HG03469 (cell line): Measurements from ENCODE around the gene TOMT.

Source experiments
- ATAC-seq: cut with Tn5 transposase; IDR thresholded peaks from one replicate; pipeline ENCODE4 v1.9.1; 2021; ENCODE audit warnings: mild to moderate bottlenecking, moderate library complexity, moderate number of reproducible peaks; ENCODE audit not compliant: unreplicated experiment

TOMT gene

GRCh38 chr11:72085621-72086351, 19.9 kb upstream of the TOMT start:
- ATAC-seq: no peak

- no peak for ATAC-seq
These were observed 17.5 kb upstream of the TOMT start for GRCh38 chr11:72088076-72088808.

- ATAC-seq: no peak
These were observed 14.4 kb upstream of the TOMT start for GRCh38 chr11:72091292-72091691.

- no peak for ATAC-seq
These were observed 7.0 kb upstream of the TOMT start for GRCh38 chr11:72098741-72099140.

GRCh38 chr11:72100009-72100408, 5.7 kb upstream of the TOMT start:
- ATAC-seq: no peak

- no peak for ATAC-seq
These were observed 5.3 kb upstream of the TOMT start for GRCh38 chr11:72100462-72100861.

- ATAC-seq: no peak
These were observed 3.6 kb upstream of the TOMT start for GRCh38 chr11:72102162-72102561.

- ATAC-seq: no peak
These were observed 3.1 kb upstream of the TOMT start for GRCh38 chr11:72102631-72102945.

- peak; percentile 58 for ATAC-seq
These were observed 2.6 kb upstream of the TOMT start, which contains the start of gene LAMTOR1 for GRCh38 chr11:72102946-72103753. Gene LAMTOR1, minus strand, starts transcription at chr11:72103297. Its CDS starts 73 bp downstream, at chr11:72103224.

- ATAC-seq: no peak
These were observed 2.0 kb upstream of the TOMT start for GRCh38 chr11:72103754-72104167.

GRCh38 chr11:72111300-72112142, 5.8 kb downstream of the TOMT start:
- ATAC-seq: no peak

GRCh38 chr11:72112143-72112977, 6.6 kb downstream of the TOMT start, which contains the start of gene ANAPC15:
Gene ANAPC15, minus strand, starts transcription at chr11:72112695. Its CDS starts 1,419 bp downstream, at chr11:72111276.
- ATAC-seq: peak; percentile 82

GRCh38 chr11:72112978-72113808, 7.5 kb downstream of the TOMT start:
- ATAC-seq: no peak

- ATAC-seq: no peak
These were observed 8.8 kb downstream of the TOMT start for GRCh38 chr11:72114570-72114969.

- ATAC-seq: no peak
These were observed 10.5 kb downstream of the TOMT start for GRCh38 chr11:72116019-72116755.

GRCh38 chr11:72119198-72119597, 13.5 kb downstream of the TOMT start:
- no peak for ATAC-seq

- no peak for ATAC-seq
These were observed 15.2 kb downstream of the TOMT start for GRCh38 chr11:72120930-72121329.

GRCh38 chr11:72122607-72123006, 16.9 kb downstream of the TOMT start:
- no peak for ATAC-seq
